HUDEP-2 (cell line): ENCODE data around the gene PCNT.
"Not testable (repeated sequence)": the region's sequence is repeated elsewhere in the genome, so short reads cannot be mapped to it uniquely, and the experiment has no call there.

Experiments used
- DNase-seq, 76 experiments: peaks; one replicate each; lab custom pipeline; 2025; ENCODE audit not compliant: unreplicated experiment in 76 of 76; lab: John Stamatoyannopoulos, UW

The PCNT gene

DNA sequence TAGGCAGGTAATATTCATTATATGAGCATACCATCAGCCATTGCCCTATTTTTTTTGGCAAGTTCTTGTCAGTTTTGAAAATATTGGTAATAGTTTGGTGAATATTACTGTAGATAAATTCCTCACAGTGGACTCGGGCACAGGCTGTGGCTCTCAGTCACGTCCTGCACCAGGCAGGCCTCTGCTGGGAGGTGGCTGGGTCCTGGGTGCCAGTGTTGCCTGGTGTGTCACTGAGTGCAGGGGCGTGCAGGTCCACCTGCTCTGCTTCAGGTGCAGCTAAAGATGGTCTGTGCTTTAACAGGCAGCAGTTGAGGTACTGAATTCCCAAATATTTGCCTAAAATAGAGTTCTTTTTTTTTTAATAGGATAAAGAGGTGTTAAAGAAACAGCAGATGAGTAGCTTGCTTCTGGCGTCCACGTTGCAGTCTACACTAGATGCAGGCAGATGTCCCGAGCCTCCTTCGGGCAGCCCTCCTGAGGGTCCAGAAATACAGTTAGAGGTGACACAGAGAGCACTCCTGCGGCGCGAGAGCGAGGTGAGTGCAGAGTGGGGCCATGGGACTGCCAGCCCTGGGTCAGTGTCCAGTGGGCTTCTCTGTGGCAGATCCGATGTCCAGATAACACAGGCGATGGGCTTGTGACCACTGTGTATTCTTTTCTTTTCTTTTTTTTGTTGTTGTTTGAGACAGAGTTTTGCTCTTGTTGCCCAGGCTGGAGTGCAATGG lies 77.4 kb downstream of the PCNT start:
- no peak for DNase-seq

DNA sequence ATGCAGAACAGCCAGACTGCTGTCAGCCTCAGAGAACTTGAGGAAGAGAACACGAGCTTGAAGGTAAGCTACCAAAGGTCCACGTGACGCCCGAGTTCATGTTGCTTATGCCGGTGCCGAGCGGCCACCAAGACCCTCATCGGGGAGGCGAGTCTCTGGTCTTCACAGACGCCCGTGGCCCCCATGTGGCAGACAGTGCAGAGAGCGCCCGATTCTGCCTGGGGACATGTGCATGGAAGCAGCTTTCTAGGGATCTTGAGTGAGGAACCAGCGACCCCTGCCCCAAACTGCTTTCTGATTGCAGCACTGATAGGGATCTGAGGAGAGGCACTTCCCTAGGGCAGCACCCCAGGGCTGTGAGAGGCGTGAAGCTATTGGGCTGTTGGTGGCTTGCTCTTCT lies 78.5 kb downstream of the PCNT start:
- peak in 1 of 76 experiments; percentile 9 for DNase-seq

DNA sequence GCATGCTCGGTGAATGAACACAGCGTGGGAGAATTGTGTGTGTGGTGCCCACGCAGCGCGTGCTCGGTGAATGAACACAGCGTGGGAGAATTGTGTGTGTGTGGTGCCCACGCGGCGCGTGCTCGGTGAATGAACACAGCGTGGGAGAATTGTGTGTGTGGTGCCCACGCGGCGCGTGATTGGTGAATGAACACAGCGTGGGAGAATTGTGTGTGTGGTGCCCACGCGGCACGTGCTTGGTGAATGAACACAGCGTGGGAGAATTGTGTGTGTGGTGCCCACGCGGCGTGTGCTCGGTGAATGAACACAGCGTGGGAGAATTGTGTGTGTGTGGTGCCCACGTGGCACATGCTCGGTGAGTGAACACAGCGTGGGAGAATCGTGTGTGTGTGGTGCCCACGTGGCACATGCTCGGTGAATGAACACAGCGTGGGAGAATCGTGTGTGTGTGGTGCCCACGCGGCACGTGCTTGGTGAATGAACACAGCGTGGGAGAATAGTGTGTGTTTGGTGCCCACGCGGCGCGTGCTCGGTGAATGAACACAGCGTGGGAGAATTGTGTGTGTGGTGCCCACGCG lies 79.4 kb downstream of the PCNT start:
- not testable (repeated sequence) for DNase-seq

DNA sequence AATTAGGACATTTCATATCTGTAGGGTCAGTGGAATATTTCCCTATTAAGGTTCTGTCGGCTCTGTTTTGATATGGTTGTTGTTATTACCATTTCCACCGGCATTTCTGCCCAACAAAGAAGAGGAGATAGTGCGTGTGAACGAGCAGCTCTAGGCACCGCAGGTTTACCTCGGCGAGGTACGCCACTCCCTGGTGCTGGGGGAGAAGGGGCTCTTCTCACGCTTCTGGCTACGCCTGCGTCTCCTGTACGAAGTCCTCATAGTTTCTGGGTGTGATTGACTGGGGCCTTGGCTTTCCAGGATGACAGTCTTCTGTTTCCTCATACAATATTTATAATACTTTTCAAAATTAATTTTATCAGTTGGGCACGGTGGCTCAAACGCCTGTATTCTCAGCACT lies 80.3 kb downstream of the PCNT start:
- no peak for DNase-seq

DNA sequence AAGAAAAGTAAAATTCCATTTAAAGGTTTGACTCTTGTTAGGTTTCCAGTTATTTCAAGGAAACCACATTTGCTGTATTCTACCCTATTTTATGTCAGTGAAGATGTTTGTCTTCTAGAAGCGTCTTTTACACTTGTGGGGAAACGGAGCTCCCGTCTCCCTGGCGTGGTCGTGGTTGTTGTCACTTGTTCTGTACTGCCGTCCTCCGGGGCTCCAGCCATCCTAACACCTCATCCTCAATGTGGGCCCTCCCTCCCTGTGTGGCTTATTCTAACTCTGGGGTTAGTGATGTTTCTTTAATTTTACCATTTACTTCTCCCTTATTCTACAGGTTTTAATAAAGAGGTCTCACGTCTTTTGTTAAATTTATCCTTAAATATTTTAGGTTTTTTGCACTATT lies 82.0 kb downstream of the PCNT start:
- DNase-seq: no peak

DNA sequence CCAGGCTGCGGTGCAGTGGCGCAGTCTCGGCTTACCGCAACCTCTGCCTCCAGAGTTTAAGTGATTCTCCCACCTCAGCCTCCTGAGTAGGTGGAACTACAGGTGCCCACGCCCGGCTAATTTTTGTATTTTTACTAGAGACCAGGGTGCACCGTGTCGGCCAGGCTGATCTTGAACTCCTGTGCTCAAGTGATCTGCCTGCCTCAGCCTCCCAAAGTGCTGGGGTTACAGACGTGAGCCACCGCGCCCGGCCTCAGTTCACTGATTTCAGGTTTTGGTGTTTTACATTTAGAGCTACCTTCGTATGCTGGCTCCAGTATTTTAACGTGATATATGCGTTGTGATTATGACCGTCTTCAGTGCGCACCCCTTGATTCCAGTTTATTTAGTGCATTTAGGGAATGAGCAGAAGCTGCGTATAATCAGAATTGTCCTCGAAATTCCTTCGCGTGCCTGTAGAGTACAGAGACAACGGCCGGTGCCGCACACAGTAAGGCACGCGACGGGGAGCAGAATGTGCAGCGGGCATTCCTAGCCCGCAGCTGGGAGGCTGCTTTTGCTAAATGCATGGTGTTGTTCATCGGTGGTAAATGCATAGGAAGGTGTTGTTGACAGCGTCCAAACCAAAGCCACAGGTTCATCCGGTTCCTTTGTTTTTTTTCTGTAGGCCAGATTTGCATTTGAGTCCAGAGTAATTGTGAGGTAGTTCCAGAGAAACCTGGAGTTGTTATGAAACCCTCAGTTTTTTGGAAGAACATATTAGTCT lies 85.9 kb downstream of the PCNT start:
- no peak for DNase-seq

DNA sequence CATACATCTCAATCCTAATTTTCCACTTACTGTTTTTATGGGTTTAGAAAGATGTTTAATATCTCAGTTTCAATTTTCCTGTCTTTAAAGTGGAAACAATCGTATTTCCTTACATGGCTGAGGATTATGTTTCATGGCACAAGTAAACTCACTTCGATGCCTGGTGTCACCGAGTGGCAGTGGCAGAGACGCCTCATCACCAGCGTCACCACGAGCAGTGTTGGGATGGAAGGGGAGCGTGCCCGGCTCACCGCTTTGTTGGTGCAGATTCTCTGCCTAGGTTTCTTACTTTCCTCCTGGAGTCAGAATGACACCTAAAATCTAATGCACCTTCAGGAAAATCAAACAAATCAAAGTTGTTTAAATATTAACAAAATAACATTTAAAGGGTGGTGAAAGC lies 86.6 kb downstream of the PCNT start:
- DNase-seq: no peak

DNA sequence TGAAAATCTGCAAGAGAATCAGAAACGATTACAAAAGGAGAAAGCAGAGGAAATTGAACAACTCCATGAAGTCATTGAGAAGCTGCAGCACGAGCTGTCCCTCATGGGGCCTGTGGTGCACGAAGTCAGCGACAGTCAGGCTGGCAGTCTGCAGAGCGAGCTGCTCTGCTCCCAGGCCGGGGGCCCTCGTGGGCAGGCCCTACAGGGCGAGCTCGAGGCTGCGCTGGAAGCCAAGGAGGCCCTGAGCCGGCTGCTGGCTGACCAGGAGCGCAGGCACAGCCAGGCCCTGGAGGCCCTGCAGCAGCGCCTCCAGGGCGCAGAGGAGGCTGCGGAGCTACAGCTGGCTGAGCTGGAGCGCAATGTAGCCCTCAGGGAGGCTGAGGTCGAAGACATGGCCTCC lies 87.3 kb downstream of the PCNT start:
- no peak for DNase-seq

DNA sequence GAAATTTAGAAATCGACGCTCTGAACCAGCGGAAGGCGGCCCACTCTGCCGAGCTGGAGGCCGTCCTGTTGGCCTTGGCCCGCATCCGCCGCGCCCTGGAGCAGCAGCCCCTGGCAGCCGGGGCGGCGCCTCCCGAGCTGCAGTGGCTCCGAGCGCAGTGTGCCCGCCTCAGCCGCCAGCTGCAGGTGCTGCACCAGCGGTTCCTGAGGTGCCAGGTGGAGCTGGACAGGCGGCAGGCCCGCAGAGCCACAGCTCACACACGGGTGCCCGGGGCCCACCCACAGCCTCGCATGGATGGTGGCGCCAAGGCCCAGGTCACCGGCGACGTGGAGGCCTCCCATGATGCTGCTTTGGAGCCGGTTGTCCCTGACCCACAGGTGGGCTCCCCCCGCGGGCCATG lies 87.7 kb downstream of the PCNT start:
- no peak for DNase-seq

DNA sequence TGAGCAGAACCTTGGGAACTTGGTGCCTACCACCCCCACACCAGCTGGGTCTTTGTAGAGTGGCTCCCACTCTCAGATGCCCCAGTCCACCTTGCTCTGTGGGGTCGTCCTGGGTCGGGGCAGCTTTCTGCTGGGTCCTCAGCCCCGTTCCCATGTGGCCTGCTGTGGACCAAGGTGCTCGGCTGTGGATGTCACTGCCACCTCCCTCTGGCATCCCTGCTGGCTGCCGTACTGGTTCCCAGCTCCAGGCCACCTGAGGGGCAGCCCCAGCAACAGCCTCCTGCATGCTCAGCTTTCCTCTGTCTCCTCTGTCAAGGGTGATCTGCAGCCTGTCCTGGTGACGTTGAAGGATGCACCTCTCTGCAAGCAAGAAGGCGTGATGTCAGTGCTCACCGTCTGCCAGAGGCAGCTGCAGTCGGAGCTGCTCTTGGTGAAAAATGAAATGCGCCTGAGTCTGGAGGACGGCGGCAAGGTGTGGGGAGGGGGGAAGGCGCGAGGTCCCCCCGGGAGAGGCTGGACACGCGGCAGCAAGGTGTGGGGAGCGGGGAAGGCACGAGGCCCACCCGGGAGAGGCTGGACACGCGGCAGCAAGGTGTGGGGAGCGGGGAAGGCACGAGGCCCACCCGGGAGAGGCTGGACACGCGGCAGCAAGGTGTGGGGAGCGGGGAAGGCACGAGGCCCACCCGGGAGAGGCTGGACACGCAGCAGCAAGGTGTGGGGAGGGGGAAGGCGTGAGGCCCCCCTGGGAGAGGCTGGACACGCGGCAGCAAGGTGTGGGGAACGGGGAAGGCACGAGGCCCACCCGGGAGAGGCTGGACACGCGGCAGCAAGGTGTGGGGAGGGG lies 88.8 kb downstream of the PCNT start:
- no peak for DNase-seq

DNA sequence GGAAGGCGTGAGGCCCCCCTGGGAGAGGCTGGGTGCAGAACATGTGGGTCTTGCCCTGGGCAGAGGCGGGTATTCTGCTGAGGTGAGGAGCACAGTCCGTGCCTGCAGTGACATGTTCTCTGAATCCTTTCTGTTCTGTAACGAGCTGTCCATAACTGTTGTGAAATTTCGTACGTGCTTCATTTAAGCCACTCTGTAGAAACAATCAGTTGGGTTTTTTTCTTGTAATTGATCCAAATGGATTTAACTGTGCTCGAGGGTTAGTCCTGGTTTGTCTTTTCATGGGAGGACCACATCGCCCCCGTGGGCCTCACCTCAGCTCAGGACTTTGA lies 89.4 kb downstream of the PCNT start:
- DNase-seq: no peak

DNA sequence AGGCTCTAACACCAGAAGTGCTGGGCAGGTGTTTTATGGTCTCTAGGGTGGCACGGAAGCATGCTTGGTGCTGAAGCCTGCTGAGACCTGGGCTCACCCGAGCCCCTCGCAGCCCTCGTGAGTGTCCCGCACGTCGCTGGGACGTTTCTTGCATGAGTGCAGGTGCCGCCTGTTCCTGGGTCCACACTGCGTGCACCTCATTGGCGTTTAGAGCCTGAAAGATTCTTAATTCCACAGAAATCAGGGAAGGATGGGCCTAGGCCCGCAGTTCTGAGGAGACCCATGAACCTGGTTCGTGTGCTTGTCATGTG lies 91.0 kb downstream of the PCNT start:
- DNase-seq: no peak

DNA sequence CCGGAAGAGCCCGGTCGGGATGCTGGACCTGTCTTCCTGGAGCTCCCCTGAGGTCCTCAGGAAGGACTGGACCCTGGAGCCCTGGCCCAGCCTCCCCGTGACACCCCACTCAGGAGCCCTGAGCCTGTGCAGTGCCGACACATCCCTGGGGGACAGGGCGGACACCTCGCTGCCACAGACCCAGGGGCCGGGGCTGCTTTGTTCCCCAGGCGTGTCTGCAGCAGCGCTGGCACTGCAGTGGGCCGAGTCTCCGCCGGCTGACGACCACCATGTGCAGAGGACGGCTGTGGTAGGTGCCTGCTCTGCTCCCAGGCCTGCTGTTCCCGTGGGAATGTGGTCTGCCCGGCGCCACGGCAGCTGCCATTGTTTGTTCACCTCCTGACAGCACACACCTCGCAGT lies 92.6 kb downstream of the PCNT start:
- no peak for DNase-seq

DNA sequence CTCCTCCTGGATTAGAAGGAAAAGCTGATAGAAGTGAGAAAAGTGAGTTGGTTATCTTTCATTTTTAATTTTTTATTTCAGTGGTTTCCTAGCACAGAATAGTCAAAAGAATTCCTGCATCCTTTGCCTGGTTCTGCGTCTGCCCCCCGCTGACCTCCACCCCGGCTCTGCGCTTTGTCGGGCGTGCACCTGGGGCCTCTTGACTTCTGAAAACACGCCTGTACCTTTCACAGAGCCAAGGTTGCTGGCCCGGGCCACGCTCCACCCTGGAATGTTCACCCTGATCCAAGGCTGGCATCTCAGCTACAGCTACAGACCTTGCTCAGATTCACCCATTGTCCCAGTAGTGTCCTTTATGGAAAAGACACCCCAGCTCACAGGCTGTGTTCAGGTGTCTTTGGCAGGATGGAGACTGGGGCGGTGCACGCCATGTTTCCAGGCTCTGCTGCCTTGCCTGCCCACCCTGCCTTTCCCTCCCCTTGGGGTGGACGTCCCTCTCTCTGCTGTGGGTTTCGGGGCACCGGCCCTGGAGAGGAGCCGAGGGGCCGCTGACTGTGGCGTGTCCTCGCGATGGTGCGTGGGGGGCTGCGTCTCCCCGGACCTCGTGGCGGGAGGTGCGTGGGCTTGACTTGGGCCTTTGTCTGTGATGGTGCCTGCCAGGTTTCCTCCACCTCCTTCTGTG lies 94.5 kb downstream of the PCNT start:
- no peak for DNase-seq

DNA sequence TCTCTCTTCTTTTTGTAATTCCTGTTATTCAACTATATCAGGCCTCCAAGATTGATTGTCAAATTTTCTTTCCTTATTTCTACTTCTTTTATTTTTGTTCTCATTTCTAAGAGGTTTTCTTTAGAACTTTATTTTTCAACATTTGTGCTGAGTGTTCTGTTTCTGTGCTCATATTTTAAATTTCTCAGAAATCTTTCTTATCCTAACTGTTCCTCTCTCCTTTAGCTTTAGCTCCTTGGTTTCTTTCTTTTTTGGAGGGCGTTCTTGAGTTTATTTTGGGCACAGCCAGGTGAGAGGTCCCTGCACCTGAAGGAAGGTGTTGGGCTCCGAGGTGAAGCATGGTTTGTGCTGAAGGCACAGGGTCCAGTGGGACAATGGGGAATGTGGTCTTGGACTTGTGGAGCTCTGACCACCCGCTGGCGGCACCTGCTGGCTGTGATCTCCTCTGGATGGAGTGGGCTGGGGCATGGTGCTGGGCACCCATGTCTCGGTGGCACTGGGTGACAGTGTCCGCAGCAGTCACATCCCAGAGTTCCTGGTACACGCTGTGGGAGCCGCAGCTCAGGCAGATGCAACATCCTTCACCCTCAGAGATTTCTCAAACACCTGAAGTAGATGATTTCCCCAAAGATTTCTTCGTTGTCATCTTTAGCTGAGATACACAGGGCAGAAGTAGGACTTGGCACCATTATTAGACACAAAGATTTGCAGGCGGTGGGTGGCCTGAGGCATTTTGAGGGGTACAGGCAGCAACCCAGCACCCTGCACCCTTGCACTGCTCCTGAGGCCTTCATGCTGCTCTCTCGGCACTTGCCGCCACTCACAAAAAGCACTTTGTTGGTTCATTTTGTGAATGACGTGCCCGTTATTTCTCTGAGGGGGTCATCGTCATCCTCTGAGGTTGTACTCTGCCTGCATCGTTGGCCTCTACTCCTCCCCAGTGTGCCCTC lies 96.6 kb downstream of the PCNT start:
- no peak for DNase-seq

DNA sequence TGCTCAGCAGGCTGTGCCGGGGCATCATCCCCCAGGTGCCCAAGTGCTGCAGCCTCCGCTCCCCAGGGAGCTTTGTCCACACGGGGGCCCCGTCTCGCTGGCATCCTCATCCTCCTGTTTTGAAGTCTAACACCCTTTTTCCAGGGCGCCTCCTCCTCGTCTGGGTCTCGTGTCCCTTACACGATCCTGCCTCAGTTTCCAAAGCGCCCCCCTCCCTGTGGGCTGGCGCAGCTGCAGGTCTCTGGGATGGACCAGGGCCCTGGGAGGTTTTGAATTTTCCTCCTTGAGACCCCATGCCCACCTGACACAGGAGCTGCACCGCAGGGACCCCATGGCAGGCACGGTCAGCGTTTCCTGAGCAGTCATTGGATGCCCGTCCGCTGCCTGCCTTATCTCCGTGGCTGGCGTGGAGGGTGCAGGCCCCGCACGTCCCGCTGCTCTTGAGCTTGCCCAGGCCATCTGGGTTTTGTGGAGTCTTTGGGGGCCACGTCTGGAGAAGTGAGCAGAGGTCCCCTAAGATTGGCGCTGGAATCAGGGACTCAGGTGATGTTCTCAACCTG lies 97.3 kb downstream of the PCNT start:
- DNase-seq: peak in 1 of 76 experiments; percentile 5

DNA sequence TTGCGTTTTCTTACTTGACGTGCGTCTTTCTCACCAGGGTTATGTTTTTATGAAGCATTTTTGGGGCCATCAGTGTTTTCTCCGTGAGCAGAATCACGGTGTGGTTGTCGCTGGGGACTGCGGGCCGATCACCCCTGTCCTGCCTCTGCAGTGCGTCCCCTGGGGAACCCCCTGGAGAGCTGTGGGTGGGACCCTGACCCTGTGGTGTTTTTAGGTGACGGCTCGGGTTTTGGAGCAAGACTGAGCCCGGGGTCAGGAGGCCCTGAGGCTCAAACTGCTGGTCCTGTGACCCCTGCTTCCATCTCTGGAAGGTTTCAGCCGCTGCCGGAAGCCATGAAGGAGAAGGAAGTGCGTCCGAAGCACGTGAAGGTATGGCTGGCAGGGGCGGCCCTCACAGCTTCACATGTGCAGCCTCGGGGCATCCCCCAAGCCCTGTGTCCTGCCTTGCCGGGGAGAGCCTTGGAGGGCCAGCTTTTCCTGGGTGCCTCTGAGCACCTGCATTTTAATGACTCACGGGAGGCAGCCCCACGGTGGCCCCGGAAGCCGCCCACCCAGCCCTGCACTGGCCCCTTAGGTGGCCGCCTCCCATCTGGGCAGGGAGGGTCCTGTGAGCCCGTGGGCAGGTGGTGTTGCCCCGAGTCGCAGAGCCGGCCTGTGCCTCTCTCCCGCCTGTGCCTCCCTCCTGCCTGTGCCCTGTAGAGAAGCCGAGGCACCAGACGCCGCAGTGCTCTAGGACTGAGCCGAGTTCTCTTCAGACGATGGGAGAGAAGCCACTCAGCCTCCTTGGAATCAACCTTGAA lies 98.0 kb downstream of the PCNT start:
- no peak for DNase-seq

DNA sequence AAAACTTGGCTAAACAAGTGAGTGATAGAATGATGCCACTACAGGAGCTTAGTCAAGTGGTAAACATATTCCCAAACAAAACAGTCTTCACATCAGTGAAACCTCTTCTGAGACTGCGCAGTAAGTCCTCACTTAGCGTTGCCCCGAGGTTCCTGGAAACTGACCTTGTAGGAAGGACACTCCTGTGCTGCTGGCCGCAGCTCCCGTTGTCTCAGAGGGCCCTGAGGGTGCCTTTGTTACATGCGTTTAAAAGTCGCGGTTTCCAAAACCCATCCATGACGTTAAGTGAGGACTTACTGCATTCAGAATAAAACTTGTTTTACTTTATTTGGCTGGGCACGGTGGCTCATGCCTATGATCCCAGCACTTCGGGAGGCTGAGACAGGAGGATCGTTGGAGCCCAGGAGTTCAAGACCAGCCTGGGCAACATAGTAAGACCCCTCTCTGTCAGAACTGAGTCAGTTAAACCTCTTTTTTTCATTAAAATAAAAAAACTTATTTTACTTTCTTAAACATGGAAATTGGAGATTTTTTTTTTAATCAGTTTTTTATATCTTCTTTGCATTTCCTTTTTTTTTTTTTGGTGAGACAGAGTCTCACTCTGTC lies 98.8 kb downstream of the PCNT start:
- DNase-seq: no peak
